ENCODE data around the gene PDE1A. TPM values are rescaled to one million over a fixed set of nuclear protein-coding genes. Genes with fewer than 3 reads are reported as not detected.

The PDE1A gene
- total RNA-seq, 4 donors from 2014 or later: 2.1 to 12.4 (median 2.8) TPM

DNA sequence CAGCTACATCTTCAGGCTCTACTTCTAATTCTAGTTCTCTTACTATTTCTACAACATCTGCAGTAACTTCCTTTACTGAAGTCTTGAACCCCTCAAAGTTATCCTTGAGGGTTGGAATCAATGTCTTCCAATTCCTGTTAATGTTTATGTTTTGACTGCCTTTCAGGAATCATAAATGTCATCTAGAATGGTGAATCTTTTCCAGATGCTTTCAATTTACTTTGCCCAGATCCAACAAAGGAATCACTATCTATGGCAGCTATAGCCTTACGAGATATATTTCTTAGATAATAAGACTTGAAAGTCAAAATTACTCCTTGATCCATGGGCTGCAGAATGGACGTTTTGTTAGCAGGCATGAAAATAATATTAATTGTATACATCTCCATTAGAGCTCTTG lies 123.9 kb downstream of the PDE1A start:
- no peaks in the 10 kb centered on the region for H3K27me3 ChIP-seq
- no peak for DNase-seq
- no peak overlapping the region for H3K4me3 ChIP-seq
- no peaks in the 10 kb centered on the region for H3K36me3 ChIP-seq
- H3K27ac ChIP-seq: no peak overlapping the region
- H3K4me1 ChIP-seq: no peaks in the 10 kb centered on the region
- no peaks in the 10 kb centered on the region for H3K9me3 ChIP-seq
- no peak for TF ChIP-seq POLR2A (IDR thresholded peaks at IDR 0.05)
- TF ChIP-seq, protein P1, sequence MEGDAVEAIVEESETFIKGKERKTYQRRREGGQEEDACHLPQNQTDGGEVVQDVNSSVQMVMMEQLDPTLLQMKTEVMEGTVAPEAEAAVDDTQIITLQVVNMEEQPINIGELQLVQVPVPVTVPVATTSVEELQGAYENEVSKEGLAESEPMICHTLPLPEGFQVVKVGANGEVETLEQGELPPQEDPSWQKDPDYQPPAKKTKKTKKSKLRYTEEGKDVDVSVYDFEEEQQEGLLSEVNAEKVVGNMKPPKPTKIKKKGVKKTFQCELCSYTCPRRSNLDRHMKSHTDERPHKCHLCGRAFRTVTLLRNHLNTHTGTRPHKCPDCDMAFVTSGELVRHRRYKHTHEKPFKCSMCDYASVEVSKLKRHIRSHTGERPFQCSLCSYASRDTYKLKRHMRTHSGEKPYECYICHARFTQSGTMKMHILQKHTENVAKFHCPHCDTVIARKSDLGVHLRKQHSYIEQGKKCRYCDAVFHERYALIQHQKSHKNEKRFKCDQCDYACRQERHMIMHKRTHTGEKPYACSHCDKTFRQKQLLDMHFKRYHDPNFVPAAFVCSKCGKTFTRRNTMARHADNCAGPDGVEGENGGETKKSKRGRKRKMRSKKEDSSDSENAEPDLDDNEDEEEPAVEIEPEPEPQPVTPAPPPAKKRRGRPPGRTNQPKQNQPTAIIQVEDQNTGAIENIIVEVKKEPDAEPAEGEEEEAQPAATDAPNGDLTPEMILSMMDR (IDR thresholded peaks at IDR 0.05): no peak

- Histone ChIP-seq H3K27me3 (no peaks in the 10 kb centered on the region), H3K4me3 (no peak overlapping the region), H3K9me3 (no peaks in the 10 kb centered on the region), H3K4me1 (no peaks in the 10 kb centered on the region), H3K27ac (no peak overlapping the region), H3K36me3 (no peaks in the 10 kb centered on the region)
- TF ChIP-seq, protein P1 (IDR thresholded peaks at IDR 0.05): no peak
- no peak for TF ChIP-seq POLR2A (IDR thresholded peaks at IDR 0.05)
- no peak for DNase-seq
These were observed 124.7 kb downstream of the PDE1A start for GRCh38 chr2:182302174-182302573.

GRCh38 chr2:182301093-182301492 lies 125.7 kb downstream of the PDE1A start:
- DNase-seq: no peak
- TF ChIP-seq POLR2A (IDR thresholded peaks at IDR 0.05): no peak
- TF ChIP-seq, protein P1 (IDR thresholded peaks at IDR 0.05): no peak

GRCh38 chr2:182300608-182301007 lies 126.2 kb downstream of the PDE1A start:
- no peak overlapping the region for H3K27ac ChIP-seq
- no peaks in the 10 kb centered on the region for H3K27me3 ChIP-seq
- H3K4me3 ChIP-seq: no peak overlapping the region
- H3K36me3 ChIP-seq: no peaks in the 10 kb centered on the region
- no peaks in the 10 kb centered on the region for H3K4me1 ChIP-seq
- no peaks in the 10 kb centered on the region for H3K9me3 ChIP-seq
- TF ChIP-seq POLR2A (IDR thresholded peaks at IDR 0.05): no peak
- TF ChIP-seq, protein P1 (IDR thresholded peaks at IDR 0.05): no peak
- DNase-seq: no peak

More at GRCh38 chr2:182301093-182301492, 125.7 kb downstream of the PDE1A start:
- Histone ChIP-seq H3K27ac (no peak overlapping the region), H3K36me3 (no peaks in the 10 kb centered on the region), H3K9me3 (no peaks in the 10 kb centered on the region), H3K4me1 (no peaks in the 10 kb centered on the region), H3K4me3 (no peak overlapping the region), H3K27me3 (no peaks in the 10 kb centered on the region)

DNA sequence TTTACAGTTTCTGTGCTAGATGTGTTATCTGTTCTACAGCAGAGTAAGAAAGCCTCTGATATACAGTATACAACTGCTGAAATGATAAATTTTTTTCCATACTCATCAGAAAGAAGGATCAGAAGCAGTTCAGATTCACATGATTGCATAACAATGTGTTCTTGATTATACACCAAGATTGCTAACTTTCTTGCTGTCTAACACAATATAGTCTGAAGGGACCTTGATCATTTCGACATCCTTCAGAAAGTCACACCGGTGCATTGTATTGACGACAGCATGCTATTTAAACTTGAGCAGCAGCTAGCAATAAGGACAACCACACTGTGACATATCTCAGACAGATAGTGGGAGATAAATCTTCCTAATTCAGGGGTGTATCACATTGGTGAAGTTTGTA lies 127.2 kb downstream of the PDE1A start:
- H3K4me3 ChIP-seq: no peak overlapping the region
- no peak overlapping the region for H3K27ac ChIP-seq
- no peak for TF ChIP-seq POLR2A (IDR thresholded peaks at IDR 0.05)
- TF ChIP-seq, protein P1 (IDR thresholded peaks at IDR 0.05): no peak
- no peaks in the 10 kb centered on the region for H3K4me1 ChIP-seq
- H3K9me3 ChIP-seq: no peaks in the 10 kb centered on the region
- H3K36me3 ChIP-seq: no peaks in the 10 kb centered on the region
- DNase-seq: no peak
- no peaks in the 10 kb centered on the region for H3K27me3 ChIP-seq

DNA sequence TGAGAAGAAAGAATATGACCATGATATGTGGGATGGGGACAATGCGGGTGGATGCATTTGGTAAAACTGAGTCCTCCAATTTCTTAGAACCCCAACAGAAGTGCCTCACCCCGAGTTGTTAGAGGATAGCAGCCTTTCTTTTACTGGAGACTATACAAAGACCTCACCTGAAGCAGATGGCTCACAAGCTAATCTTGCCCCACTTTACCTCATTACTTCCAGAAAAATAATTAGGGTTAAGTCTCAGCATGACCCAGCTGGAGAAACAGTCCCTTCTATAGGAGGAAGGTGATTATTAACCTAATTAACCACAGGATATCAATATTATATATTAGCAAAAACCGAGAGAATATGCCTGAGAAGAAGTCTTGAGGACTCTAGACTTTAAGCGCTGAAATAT lies 128.4 kb downstream of the PDE1A start:
- TF ChIP-seq POLR2A (IDR thresholded peaks at IDR 0.05): no peak
- TF ChIP-seq, protein P1 (IDR thresholded peaks at IDR 0.05): no peak
- no peaks in the 10 kb centered on the region for H3K9me3 ChIP-seq
- H3K36me3 ChIP-seq: no peaks in the 10 kb centered on the region
- DNase-seq: no peak
- H3K27me3 ChIP-seq: no peaks in the 10 kb centered on the region
- no peaks in the 10 kb centered on the region for H3K4me1 ChIP-seq
- no peak overlapping the region for H3K27ac ChIP-seq
- no peak overlapping the region for H3K4me3 ChIP-seq
